Medulla oblongata (tissue), 1 donor: Measurements from ENCODE around the gene CACNA1G.

Experiments used
- DNase-seq: peaks from one replicate; pipeline ENCODE4 v3.0.0-alpha.2; 2015; ENCODE audit errors: extremely low spot score

The CACNA1G gene

DNA sequence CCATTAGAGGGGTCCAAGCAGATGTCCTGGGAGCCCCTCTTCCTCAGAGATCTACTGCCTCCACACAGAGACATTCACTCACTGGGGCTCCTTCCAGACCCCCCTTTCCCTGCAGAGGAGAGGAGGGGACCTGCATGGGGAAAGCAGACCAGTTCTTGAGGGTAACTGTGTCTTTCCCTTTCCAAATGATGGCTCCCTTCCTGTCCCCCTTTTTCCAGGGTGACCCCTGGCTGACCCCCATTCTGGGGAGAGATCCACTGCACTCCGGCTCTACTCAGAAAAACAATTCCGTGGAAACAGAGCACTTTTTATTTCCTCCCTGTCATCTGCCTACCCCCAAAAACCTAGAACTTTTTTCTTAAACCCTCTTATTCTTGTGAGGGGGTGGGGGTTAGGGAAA, 6.4 kb downstream of the CACNA1G start:
- no peak for DNase-seq

DNA sequence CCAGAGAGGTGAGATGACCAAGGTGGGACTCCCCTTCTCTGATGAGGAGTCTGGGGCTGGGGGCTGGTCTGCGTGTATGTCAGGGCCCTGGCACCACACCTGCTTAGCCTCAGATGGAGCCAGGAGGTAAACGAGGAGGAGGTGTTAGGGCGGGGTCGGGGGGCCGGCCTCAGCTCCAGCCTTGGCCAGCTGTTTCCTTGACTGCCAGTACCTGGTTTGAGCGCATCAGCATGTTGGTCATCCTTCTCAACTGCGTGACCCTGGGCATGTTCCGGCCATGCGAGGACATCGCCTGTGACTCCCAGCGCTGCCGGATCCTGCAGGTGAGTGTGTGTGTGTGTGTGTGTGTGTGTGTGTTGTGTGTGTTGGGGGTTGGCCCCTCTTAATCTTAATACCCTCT, 8.1 kb downstream of the CACNA1G start:
- DNase-seq = no peak

DNA sequence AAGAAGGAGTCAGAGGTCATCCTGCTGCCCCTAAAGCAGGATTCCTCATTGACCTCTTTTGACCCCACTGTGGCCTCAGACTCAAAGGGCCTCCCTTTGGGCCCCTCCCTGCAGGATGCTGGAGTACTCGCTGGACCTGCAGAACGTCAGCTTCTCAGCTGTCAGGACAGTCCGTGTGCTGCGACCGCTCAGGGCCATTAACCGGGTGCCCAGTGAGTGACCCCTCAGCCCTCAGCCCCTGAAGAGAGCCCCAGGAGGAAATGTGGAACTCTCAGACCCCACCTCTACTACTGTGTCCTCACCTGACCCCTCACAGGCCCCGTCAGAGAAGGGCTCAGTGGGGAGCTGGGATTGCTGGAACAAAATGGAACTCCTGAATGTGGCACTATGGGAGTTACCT, 9.1 kb downstream of the CACNA1G start:
- no peak for DNase-seq

DNA sequence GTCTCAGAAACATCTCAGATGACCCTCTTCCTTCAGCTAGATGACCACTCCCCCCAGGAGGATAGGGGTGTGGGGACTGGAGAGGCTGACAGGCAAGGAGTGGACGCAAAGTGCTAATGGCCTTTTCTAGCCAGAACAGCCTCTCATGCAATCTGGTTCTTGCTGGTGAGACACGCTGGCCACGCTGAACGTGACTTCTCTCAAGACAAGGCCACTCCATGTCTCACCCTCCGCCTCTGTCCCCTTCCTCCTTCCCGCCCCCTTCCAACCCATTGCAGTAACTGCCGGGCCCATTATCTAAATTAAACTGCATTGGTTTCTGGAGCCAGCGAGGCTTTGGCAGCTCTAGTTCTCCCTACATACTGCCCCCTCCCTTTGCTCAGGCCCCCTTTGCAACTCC, 9.5 kb downstream of the CACNA1G start:
- no peak for DNase-seq

DNA sequence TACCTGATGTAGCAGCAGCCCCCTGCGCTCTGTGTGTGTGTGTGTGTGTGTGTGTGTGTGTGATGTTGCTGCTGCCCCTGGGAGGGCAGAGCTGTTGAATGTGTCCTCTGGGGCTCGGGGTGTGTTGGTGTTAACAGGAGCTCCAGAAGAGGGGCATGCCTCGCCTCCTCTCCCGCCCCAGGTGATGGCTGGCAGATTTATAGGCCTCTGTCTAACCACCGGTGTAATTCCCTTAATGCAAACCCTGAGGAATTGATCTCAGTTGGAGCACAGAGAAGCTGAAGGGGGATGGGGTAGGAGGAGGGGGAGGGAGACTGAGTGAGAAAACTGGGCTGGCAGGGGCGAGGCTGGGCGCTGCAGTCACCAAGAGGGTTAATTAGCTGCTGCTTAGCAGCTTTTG, 10.0 kb downstream of the CACNA1G start:
- no peak for DNase-seq

DNA sequence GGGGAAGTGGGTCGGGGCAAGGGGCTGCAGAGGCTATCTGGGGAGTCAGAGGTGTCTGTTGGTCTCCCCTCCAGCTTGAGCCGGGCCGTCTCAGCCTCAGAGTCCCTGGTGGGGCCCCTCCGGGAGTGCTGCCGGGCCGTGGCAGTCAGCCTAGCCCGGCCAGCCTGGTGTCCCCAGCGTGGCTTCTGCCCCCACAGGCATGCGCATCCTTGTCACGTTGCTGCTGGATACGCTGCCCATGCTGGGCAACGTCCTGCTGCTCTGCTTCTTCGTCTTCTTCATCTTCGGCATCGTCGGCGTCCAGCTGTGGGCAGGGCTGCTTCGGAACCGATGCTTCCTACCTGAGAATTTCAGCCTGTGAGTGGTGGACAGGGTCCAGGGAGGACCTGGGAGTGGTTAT, 11.2 kb downstream of the CACNA1G start:
- no peak for DNase-seq

DNA sequence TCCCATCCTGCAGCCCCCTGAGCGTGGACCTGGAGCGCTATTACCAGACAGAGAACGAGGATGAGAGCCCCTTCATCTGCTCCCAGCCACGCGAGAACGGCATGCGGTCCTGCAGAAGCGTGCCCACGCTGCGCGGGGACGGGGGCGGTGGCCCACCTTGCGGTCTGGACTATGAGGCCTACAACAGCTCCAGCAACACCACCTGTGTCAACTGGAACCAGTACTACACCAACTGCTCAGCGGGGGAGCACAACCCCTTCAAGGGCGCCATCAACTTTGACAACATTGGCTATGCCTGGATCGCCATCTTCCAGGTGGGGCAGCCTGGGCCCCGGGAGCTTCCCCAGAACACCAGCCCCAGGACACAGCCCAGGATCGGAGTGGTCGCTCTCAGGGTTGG, 12.0 kb downstream of the CACNA1G start:
- DNase-seq = no peak

DNA sequence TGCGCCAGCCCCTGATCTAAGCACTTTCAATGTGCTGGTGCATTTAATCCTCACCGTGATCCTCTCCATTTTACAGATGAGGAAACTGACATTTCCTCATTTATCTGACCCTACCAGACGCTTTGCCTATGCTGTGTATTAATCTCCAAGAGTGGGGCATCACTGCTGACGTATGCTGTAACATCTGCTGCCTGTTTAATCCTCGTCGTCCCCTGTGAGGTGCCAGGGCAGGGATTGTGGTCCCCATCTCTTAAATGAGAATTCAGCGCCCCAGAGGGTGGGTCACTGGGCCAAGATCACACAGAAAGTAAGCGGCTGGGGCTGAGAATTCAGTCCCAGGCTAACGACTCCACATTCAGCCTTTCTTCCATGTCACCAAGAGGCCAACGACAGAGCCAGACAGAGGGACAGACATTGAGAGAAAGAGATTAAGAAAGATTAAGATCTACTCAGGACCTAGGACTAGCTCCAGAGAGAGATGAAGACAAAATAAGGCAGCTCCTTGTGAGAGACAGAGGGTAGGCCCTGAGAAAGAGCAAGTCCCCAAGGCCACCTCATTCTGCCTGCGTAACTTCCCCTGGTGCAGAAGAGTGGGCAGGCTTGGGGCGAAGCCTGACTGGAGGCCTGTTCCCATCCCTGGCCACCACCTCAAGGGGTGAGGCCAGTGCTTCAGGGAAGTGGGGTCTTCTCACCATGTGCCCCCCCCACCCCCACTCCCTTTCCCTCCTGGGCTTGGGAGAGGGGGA, 13.5 kb downstream of the CACNA1G start:
- no peak for DNase-seq

DNA sequence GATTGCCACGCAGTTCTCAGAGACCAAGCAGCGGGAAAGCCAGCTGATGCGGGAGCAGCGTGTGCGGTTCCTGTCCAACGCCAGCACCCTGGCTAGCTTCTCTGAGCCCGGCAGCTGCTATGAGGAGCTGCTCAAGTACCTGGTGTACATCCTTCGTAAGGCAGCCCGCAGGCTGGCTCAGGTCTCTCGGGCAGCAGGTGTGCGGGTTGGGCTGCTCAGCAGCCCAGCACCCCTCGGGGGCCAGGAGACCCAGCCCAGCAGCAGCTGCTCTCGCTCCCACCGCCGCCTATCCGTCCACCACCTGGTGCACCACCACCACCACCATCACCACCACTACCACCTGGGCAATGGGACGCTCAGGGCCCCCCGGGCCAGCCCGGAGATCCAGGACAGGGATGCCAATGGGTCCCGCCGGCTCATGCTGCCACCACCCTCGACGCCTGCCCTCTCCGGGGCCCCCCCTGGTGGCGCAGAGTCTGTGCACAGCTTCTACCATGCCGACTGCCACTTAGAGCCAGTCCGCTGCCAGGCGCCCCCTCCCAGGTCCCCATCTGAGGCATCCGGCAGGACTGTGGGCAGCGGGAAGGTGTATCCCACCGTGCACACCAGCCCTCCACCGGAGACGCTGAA, 15.2 kb downstream of the CACNA1G start:
- DNase-seq = no peak

DNA sequence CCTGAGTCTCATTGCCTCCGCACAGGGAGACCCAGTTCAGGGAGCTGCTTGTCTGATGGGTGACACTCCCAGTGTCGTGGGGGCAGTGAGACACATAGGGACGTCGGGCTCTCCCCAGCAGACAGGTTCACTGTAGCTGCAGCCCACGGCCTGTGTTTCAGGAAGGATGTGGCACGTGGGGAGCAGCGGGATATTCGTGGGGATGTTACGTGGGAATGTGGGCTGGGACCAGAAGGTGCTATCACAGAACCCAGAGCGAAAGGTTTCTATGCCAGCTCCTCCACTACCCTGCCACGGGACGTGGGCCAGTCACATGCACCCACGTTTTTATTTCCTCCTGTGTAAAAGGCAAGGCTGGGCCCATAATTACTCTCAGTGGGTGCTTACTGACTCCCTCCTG, 16.3 kb downstream of the CACNA1G start:
- DNase-seq = no peak

DNA sequence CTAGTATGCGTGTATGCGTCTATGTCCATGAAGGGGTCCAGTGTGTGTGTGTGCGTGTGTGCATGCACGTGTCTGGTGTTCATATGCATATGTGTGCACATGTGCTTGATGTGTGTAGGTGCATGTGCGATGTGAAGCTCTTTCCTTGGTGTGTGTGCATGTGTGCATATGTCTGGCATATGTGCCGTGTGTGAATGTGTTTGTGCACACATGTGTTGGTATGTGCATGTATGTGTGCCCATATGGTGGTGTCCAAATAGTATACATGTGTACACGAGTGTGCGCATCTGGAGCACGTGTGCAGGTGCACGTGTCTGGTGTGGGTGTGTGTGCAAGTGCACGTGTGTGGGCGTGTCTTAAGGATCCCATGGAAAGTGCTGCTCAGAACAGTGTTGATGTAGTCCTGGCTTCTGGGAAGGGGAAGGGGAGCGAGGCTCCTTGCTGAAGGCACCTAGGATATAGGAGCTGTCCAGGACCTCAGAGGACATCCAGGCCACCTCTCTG, 17.0 kb downstream of the CACNA1G start:
- DNase-seq = no peak

DNA sequence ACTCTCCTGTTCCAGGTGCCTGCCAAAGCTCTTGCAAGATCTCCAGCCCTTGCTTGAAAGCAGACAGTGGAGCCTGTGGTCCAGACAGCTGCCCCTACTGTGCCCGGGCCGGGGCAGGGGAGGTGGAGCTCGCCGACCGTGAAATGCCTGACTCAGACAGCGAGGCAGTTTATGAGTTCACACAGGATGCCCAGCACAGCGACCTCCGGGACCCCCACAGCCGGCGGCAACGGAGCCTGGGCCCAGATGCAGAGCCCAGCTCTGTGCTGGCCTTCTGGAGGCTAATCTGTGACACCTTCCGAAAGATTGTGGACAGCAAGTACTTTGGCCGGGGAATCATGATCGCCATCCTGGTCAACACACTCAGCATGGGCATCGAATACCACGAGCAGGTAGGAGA, 17.7 kb downstream of the CACNA1G start:
- no peak for DNase-seq

DNA sequence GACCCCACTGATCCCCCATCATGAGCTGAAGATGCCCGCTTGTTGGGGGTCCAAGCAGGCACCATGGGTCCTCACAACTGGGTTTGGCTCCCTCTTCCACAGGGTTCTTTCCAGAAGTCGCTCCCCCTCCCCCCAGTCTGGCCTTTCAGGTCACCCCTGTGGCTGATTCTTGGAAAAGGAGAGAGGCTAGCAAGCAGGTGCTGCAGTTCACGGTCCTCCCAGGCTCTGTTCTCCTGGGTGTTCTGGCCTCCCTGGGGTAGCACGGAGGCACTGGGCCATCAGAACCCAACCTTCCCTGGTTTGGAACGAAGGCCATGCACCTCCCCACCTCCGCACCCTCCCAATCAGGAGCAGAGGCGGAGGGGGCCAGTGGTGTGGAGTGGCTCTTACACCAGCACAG, 18.9 kb downstream of the CACNA1G start:
- no peak for DNase-seq

DNA sequence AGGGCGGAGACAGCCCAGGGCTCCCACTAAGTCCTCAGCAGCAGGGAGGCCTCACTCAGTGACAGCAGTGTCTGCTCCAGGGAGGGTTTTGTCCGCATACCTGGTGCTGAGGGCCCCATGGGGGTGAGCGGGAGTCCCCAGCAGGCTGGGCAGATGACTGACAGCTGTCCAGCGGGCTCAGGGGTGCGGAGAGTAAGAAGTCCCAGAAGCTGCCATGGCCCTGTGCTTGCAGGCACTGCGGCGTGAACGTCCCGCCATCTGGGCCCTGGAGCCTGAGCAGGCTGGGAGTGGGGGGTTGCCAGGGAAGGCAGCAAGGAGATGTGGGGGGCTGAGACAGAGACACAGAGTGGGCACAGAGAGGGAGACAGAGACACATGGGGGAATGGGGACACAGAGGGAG, 20.1 kb downstream of the CACNA1G start:
- no peak for DNase-seq

DNA sequence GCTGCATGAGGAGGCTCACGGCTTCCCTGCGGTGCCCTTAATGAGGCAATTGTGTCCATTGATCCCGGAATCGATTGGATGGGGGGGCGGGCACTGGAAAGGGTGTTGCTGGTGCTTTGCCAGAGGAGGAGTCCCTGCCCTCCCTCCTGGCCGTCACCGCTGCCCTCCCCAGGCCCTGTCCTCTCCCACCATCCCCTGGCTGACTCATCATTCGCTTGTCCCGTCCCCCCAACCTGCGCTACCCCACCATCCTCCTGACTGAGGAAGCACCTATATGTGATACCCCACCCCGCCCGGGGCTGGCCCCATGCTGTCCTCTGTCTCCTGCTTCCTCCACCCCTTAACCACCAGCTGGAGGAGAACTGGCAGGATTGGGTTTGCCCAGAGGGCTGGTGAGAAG, 20.8 kb downstream of the CACNA1G start:
- no peak for DNase-seq

DNA sequence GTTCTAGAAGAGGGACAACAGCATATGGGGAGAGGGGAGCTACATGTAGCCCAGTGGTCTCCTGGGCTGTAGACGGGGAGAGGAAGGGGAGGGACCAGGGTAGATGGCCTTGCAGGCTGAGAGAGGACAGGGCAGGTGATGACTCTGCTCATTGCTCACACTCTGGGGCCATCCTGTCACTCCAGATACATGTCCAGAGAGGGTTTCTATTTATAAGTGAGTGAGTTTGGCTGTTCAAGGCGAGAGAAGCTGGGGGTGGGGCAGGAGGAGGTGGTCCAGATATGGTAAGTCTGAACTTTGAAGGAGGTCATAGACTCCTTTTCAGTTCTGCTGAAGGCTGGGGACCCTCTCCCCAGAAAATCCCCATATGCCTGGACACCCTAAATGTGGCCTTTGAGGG, 22.2 kb downstream of the CACNA1G start:
- no peak for DNase-seq

DNA sequence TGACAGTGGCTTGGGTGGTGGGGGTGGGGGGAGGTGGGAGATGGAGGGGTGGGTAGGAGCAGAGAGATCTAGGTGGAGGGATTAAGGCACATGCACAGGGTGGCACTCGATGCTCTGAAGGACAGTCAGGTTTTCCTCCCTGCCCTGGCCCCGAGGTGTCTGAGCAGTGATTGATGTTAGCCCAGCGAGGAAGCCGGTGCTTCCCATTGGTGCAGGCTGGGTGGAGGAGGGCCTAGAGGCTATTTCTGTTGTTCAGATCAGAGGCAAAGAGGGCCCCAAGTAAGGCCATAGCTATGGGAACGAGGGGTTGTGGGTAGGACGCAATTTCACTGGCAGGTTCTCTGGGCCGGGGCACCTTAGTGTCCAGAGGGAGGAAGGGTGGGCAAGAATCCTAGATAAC, 23.1 kb downstream of the CACNA1G start:
- DNase-seq = no peak

DNA sequence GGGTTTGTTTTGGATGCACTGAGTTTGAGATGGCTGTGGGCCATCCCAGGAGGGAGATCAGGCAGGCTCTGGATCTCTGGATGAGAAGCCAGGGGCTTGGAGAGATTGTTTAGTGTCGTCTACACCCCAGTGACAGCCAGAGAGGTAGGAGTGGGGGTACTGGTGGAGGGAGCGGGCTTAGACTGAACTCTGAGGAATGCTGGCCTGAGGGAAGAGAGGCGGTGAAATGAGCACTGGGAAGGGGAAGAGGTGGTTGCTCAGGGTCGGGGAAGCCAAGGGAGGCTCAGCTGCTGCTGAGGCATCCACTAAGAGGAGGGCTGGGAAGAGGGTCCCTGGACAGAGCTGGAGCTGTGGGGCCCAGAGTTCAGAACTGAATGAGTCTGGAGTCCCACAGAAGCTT, 23.6 kb downstream of the CACNA1G start:
- no peak for DNase-seq

DNA sequence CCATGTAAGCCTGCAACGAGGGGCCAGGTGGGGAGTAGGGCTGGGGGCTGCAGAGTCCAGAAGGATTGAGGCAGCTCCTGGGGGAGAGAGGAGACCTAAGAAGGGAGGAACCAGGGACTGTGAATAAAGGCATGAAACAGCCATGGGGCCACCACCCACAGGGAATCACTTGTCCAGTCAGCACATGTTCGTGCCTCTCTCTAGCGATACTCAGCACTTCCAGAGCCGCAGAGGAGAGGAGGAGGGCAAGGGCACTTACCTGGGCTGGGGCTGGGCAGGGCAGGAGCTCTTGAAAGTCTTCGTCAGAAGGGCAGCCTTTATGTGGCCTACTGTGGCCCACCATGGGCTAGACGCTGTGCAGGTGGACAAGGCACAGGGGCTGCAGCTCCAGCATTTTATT, 24.2 kb downstream of the CACNA1G start:
- no peak for DNase-seq

DNA sequence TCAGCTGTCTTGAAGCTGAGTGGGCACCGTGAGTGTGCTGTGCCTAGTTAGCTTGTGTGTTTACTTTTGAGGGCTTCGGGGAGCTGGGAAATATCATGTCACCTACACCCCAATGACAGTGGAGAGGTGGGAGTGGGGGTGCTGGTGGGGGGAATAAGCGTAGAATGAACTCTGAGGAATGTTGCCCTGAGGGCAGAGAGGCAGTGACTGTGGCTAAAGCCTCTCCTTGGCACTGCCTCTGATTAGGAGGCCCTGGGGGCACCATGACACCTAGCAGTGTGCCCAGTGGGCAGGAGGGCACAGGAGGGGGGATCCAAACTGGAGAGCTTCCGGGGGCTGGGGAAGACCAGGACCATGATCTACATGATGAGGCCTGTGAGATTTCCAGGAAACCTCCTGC, 24.8 kb downstream of the CACNA1G start:
- DNase-seq = no peak

DNA sequence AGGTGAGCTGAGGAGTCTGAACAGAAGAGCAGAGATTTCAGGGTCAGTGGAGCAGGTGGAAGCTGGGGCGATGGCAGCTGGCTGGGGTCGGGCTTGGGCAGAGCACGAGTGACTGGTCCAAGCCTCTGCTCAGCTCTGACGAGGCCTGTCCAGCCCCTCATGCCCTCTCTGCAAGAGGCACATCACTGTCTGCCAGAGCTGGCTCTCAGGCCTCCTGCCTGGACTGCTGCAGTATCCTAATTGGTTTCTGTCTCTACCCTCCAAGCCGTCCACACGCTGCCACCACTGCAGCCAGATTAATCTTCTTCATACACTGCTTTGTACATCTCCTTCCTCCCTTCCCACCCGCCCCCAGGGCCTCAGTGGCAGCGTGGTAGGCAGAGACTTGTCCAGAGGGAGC, 25.4 kb downstream of the CACNA1G start:
- no peak for DNase-seq

DNA sequence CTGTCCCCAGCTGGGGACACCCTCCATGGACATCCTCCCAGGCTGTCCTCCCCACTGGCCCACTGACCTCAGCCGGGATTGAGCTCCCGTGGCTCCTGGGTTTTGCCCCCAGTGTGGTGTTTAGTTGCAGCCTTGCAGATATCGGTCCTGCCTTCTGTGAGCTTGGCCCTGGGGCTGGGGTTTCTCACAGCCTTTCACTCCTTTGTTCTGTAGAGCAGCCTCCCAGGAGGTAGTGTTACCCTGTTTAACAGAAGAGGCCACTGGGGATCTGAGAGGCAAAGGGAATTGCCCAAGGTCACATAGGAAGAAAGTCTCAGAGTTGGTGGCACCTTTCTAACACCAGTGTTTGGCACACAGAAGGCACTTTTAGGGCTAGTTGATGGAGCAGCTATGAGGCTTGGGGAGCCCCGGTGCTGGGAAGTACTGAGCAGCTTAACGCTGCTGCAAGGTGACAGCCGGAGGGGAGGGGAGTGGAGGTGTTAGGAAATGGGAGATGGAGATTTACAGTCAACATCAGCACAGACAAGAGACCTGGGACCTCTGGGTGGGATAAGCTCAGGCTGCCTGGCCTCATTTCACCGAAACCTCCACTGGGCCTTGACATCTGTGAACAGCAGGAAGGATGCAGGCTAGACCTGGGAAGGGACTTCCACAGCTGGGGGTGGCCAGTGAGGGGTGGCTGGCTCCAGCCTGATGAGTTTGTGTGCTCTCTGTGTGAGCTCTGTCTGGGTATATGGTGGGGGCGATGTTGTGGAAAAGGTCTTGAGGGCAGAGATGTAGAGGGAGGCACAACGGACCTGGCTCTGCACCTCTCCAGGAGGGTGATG, 26.1 kb downstream of the CACNA1G start:
- DNase-seq = no peak

DNA sequence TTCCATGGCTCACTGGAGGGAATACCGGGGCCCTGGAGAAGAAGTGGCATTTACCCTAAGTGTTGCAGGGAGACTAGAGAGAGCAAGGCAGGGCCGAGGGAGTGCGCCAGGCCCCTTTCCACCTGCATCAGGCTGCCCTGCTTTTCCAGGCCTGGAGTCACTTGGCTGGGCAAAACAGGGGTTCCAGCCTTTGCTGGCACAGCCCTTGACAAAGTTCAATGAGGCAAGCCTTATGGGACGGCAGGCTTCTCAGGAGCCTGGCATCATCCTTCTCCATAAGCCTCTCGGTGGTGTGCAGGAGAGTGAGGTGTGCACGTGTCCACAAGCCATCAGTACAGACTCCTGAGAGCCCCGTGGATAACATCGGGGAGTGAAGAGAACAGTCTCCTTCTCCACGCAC, 27.1 kb downstream of the CACNA1G start:
- no peak for DNase-seq
